ENCODE measurements around the gene PAPSS2.

PAPSS2 gene

GRCh38 chr10:87630171-87630570, 29.5 kb upstream of the PAPSS2 start:
- no peak for DNase-seq (ENCODE audit: low read depth)
- in situ Hi-C loops (cut with HindIII; ENCODE audit: low sequenced_read_pairs): no loop called here
- no peak for TF ChIP-seq CTCF (IDR thresholded peaks at IDR 0.05; ENCODE audit: low read depth, low read length, missing control alignments)
- no peak overlapping the region for H3K4me3 ChIP-seq (ENCODE audit: low read depth, low read length)

GRCh38 chr10:87632454-87632853, 27.2 kb upstream of the PAPSS2 start:
- TF ChIP-seq CTCF (IDR thresholded peaks at IDR 0.05; ENCODE audit: low read depth, low read length, missing control alignments): no peak
- DNase-seq (ENCODE audit: low read depth): no peak
- H3K4me3 ChIP-seq (ENCODE audit: low read depth, low read length): no peak overlapping the region
- in situ Hi-C loops (cut with HindIII; ENCODE audit: low sequenced_read_pairs): no loop called here

GRCh38 chr10:87634311-87634710, 25.4 kb upstream of the PAPSS2 start:
- in situ Hi-C loops (cut with HindIII; ENCODE audit: low sequenced_read_pairs): no loop called here
- no peak for DNase-seq (ENCODE audit: low read depth)

GRCh38 chr10:87635498-87636312, 24.0 kb upstream of the PAPSS2 start:
- no peak for DNase-seq (ENCODE audit: low read depth)
- TF ChIP-seq CTCF (IDR thresholded peaks at IDR 0.05; ENCODE audit: low read depth, low read length, missing control alignments): no peak
- in situ Hi-C loops (cut with HindIII; ENCODE audit: low sequenced_read_pairs): no loop called here
- no peak overlapping the region for H3K4me3 ChIP-seq (ENCODE audit: low read depth, low read length)

More at GRCh38 chr10:87634311-87634710, 25.4 kb upstream of the PAPSS2 start:
- no peak for TF ChIP-seq CTCF (IDR thresholded peaks at IDR 0.05; ENCODE audit: low read depth, low read length, missing control alignments)
- H3K4me3 ChIP-seq (ENCODE audit: low read depth, low read length): no peak overlapping the region

GRCh38 chr10:87636313-87636915, 23.3 kb upstream of the PAPSS2 start:
- in situ Hi-C loops (cut with HindIII; ENCODE audit: low sequenced_read_pairs): no loop called here
- TF ChIP-seq CTCF (IDR thresholded peaks at IDR 0.05; ENCODE audit: low read depth, low read length, missing control alignments): no peak
- no peak for DNase-seq (ENCODE audit: low read depth)
- no peak overlapping the region for H3K4me3 ChIP-seq (ENCODE audit: low read depth, low read length)

GRCh38 chr10:87639493-87639892, 20.2 kb upstream of the PAPSS2 start:
- no peak for DNase-seq (ENCODE audit: low read depth)
- in situ Hi-C loops (cut with HindIII; ENCODE audit: low sequenced_read_pairs): no loop called here
- no peak overlapping the region for H3K4me3 ChIP-seq (ENCODE audit: low read depth, low read length)
- TF ChIP-seq CTCF (IDR thresholded peaks at IDR 0.05; ENCODE audit: low read depth, low read length, missing control alignments): no peak
